ENCODE measurements around the gene GLOD4.

The GLOD4 gene

GRCh38 chr17:743139-743538, 38.9 kb downstream of the GLOD4 start:
- DNase-seq (ENCODE audit: low spot score), result no peak

GRCh38 chr17:742147-742793, 39.8 kb downstream of the GLOD4 start:
- DNase-seq (ENCODE audit: low spot score), result no peak

GRCh38 chr17:740240-741017, 41.7 kb downstream of the GLOD4 start:
- DNase-seq (ENCODE audit: low spot score), result no peak

DNA sequence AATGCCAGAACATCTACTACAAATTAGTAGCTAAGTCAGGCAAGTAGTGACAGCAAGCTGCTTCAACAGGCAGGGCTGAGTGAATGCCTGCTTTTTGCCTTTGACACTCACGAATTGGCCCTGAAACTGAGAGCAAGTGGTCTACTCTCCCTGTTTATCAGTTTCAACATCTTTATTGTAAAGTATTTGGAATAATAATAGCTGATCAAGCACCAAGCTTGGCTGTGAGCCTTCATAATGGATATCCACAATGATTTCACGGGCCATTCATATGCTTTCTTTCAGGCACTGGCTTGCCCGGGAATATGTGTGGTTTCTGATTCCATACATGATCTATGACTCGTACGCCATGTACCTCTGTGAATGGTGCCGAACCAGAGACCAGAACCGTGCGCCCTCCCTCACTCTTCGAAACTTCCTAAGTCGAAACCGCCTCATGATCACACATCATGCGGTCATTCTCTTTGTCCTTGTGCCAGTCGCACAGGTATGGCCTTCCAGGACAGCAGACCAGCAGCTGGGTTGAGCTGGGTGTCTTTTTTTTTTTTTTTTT, 44.4 kb downstream of the GLOD4 start:
- DNase-seq (ENCODE audit: low spot score), result no peak

DNA sequence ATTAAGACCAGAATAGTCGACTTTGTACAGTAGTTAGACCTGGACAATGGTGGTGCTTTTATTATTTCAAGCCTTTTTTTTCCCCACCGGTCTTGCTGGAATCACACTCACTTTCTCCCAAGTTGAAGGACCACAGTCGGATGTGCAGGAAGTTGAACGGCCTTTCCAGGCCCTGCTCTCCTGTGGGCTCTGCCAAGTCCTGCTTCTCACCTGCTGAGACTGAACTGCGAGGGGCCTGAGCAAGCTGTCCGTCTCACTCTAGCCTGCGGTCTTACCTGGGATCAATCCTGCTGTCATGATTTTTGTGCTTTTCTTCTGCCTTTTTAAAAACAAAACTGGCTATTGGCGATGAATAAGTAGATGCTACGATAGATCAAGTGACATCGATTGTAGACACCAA, 48.3 kb downstream of the GLOD4 start:
- DNase-seq (ENCODE audit: low spot score), result no peak

DNA sequence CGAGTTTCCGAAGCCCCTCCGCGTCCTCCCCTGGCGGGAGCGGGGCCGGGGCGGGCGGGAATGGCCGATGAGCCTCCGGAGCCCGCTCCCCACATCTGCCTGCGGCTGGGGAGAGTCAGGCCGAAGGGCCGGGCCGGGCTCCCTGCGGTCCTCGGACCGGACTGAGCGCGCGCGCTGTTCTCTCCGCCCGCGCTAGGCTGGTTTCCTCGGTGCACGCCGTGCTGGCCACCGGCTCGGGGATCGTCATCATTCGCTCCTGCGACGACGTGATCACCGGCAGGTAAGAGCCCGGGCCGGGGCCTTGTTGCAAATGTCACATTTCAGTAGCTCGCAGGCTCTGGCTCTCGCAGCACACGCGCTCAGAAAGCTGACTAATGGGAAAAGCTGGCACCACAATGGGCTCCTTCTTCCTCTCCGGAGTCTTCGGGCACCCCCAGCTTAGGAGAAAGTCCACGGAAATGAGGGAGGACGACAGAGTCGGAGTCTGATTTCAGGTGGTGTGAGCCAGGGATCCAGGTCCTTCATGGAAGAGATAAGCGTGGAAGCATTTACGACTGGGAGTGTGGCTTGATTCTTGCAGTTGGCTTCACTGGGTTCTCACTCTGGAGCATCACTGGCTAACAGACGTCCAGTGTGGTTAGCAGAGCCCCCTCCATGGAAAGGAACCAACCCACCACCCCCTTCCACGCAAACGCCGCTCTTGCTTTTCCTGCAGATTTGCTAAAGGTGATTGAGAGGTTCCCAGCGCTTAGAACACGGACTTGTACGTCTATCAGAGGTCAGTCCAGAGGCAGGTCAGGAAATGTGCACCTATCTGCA, 49.0 kb downstream of the GLOD4 start:
- DNase-seq (ENCODE audit: low spot score), result peak; percentile 36

DNA sequence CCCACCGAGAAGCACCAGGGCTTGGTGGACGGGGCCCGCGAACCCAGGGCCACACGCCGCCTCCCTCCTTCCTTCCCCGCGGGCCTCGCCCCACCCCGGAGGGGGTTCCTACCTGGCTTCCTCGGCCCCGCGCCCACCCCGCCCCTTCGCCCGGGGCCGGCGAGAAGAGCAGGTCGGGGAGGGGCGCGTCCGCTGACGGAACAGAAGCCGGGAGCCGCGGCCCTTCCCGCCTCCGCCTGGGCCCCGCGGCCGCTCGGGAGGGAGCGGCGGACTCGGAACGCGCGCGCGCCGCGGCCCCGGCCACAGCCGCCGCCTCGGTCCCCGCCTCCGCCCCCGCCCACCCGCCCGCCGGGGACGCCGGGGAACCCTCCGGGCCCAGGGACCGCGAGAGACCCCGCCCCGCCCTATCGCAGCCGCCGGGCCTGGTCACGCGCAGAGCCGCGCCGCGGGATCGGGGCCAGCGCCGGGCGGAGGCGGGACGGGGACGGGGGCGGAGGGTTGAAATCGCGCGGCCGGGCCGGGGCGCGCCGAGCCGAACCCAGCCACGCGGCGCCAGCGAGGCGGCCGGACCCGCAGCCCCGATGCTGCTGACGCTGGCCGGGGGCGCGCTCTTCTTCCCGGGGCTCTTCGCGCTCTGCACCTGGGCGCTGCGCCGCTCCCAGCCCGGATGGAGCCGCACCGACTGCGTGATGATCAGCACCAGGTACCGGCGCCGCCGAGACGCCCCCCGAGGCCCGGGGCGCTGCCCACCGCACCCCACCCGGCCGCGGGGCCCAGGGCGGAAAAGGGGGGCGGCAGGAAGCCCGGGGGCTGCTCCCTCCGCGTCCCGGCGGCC, 49.8 kb downstream of the GLOD4 start, which contains the start of gene TLCD3A:
Gene TLCD3A (plus strand): TSS at position 530 of the 835 bp plus-strand sequence. CDS start 52 bp downstream, at position 582.
- DNase-seq (ENCODE audit: low spot score), result peak; percentile 41

DNA sequence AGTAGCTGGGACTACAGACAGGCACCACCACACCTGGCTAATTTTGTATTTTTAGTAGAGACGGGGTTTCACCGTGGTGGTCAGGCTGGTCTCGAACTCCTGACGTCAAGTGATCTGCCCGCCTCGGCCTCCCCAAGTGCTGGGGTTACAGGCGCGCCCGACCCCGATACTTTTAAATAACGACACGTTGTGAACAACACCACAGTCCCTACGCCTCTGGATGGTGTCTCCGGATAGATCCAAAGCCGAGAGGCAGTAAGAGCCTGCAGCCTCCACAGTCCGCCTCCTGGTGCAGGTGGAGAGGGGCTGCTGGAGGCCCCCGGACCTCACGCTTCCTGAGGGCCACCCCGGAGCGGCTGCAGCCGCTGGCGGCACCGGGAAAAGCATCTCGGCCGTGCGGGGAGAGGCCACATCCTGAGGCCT, 50.4 kb downstream of the GLOD4 start:
- DNase-seq (ENCODE audit: low spot score), result no peak

DNA sequence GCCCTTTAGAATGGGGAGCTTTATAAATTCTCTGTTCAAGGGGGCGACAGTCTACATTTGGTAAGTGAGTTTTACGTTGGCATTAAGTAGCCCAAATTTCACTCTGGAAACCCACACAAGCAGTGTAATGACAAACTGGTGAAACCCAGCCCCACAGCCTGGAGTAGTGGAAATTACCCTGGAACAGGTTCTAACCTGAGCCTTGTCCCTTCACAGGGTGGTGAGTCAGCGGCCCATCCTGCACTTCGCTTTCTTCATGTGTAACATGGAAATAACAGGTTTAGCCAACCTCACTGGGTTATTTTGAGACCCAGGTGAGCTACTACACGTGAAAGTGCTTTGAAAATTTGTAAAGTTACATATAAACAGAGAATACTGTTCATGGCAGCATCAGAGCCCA, 53.2 kb downstream of the GLOD4 start:
- DNase-seq (ENCODE audit: low spot score), result no peak

GRCh38 chr17:726271-726919, 55.7 kb downstream of the GLOD4 start:
- no peak for DNase-seq (ENCODE audit: low spot score)

GRCh38 chr17:725746-726145, 56.3 kb downstream of the GLOD4 start:
- DNase-seq (ENCODE audit: low spot score), result no peak

- no peak for DNase-seq (ENCODE audit: low spot score)
Observed at GRCh38 chr17:725084-725483, 57.0 kb downstream of the GLOD4 start.

- no peak for DNase-seq (ENCODE audit: low spot score)
Observed at GRCh38 chr17:721540-721937, 60.5 kb downstream of the GLOD4 start.

- no peak for DNase-seq (ENCODE audit: low spot score)
Observed at GRCh38 chr17:720706-721539, 61.2 kb downstream of the GLOD4 start.

DNA sequence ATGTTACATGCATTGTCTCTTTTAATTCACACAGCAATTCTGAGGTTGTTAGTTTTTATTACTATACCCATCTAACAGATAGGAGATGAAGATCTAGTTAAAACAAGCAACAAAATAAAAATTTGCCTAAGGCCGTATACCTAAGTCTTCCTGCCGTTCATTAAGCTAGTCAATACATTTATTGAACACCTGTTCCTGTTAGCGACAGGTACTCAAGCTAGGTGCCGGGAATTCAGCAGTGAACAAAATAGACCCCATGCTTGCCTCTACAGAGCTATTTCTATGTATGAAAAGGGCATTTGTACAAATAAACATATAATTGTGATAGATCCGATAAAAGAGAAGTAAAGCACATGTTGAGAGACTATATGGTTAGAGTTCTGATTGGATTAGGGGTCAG, 64.0 kb downstream of the GLOD4 start:
- no peak for DNase-seq (ENCODE audit: low spot score)
